GM18526 (cell line): ENCODE data around the gene BRMS1.

Experiments
- POLR2A ChIP-seq: IDR thresholded peaks from 3 replicates; pipeline ENCODE4 v1.6.1; 2011; ENCODE audit not compliant: insufficient read length; ENCODE audit errors: extremely low read depth

Gene BRMS1

DNA sequence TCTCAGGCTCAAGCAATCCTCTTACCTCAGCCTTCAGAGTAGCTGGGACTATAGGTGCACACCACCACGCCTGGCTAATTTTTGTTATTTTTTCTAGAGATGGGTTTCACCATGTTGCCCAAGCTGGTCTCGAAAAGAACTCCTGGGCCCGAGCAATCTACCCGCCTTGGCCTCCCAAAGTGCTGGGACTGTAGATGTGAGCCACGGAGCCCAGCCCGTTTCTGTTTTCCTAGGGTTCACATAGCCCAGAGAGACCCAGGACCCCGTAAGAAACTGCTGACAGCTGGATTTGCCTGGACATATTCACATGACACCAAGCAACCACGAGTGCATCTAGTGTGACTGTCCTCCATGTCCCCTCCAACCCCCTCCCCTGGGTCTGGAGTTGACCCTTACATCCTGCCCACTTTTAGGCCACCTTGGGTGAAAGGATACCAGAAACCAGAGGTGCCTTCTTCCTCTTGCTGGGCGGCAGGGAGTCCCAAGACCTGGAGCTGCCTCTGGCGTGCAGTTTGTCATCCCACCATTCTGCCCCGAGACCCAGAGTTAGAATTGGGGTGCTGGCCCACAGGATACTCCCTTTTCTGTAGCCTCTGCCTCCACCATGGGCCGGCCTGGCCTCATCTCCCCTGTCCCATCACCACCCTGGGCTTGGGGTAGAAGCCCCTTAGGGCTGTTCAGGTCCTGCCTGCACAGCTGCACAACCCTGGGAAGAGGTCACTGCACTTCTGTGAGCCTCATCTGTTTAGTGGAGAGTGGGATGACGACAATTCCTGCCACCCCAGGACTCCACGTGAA, 5.0 kb downstream of the BRMS1 start:
- TF ChIP-seq POLR2A, result no peak

DNA sequence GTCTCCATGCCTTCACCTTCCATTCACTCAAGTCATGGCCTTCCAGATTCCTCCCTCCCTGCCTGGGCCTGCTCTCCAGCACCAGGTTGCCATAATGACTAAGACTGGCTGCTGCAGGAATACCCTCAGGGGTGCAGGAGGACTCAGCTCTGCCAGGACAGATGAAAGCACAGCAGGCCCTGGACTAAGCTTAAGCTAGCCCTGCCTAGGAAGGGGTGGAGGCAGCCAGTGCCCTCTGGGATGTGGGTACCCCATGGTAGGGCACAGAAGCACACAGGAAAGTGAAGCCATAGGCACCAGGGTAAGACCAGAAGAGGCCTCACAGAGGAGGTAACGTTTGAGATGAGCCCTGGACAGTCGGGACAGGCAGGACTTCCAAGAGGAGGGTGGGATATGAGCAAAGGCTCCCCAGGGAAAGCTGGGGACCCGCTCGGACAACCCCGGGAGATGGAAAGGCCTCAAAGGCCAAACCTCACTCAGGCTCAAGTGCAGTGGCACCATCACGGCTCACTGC, 5.7 kb downstream of the BRMS1 start:
- TF ChIP-seq POLR2A, result no peak

DNA sequence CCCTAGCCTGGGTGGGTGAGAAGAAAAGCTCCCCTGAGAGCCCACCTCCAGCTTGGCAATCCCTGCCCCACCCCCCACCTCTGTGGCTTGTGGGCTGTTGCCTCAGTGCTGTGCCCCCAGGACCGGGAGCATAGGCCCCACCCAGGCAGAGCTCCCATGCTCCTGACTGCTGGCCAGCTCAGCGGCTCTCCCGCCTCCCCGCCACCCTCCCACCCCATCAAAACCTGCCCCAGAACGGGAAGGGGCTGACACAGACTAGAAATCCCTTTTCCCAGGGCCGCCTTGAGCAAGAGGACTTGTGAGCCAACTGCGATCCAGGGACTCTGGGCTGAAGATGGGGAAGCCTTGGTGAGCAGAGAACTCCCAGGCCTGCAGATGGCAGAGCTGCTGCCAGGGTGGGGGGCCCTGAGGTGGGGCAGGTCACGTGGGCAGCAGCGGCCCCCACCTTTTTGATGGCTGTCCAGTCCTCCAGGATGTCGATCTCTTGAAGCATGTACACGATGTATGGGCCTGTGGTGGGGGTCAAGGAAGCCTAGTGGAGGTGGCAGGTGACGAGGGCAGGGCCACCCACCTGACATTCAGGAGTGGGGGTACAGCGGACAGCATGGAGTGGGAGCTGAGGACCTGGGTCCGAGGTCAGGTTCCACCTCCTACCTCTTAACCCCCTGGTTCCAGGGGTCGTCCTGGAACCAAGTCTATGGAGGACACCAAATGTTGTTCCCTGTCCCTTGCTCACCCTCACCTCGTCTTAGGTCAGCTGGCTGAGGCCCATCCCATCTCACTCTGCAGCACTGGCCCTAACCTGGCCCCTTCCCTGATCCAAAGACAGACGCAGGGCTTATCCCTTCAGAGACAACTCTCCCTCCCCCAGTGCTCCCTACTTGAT, 6.4 kb downstream of the BRMS1 start:
- no peak for TF ChIP-seq POLR2A

DNA sequence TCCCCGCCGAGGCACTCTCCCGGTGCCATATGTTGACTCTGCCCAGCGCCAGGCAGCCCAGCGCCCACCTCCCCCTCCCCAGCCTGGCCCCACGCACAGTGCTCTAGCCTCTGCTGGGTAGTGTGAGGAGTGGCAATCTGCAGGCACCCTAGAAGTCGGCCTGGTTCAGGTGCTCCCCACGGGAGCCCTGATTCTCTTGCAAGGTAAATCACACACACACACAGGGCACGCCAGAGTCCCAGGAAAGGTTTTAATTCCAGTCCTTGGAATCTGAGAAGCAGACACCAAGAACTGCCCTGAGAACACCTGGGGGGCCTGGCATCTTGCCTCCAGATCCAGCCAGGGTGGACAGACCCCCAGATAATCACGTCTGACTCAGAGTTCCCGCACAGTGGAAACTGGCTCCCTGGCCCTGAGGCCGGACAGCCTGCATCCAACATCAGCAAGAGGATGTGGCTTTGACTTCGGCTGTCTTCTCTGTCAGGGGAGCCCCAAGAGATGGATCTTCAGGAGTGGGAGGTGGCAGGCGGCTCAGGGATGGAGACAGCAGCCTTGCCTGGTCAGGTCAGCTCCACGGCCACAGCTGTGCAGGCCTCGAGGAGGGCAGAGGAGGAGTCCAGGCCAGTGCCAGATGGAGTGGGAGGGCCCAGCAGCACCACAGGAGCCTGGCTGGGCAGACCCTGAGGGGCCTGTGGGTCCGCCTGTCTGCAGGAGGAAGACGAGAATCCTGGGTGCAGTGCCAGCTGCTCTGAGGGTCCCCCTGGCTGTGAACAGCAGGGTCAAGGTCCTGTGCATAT, 7.6 kb downstream of the BRMS1 start:
- no peak for TF ChIP-seq POLR2A

DNA sequence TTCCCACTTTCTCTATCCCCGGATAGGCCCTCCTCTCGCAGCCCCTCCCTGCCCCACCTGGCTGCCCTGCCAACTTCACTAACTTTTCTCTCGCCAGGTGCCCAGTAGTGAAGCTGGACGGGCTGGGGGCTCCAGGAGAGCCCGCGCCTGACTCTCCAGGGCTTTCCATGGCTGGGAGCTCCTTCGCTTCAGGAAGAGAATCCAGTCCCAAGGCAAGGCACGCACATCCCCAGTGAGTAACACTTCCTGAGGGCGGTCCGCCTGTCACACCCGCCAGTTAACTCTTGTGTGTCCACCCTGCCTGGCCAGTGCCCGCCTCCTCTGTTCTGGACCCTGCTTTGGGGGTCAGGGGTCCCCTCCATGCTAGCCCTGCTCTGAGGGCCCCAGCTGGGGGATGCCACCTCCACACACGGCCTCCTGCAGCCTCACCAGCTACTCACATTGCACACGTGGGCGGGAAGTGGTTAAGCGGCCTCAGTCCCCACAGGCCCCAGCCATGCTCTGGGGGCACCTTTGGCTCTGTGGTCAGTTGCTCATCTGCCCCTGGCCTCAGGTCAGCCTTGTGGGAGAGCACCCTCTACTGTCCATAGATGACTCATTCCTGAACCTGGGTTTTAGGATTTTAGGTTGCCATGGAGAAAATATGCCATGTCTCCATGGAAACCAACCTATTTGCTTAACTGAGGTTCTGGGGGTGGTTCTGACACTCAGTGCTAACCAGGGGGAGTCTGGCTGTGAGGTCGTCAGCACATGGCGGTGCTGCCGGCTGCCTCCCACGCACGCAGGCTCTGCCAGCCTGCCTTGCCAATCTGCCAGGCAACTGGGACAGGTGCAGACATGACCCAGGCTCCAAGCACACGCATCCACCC, 8.4 kb downstream of the BRMS1 start, which contains the start of gene RIN1:
RIN1 (minus strand) TSS at position 201 of the 869 bp plus-strand sequence; CDS start at position 169, 32 bp downstream.
- no peak for TF ChIP-seq POLR2A

DNA sequence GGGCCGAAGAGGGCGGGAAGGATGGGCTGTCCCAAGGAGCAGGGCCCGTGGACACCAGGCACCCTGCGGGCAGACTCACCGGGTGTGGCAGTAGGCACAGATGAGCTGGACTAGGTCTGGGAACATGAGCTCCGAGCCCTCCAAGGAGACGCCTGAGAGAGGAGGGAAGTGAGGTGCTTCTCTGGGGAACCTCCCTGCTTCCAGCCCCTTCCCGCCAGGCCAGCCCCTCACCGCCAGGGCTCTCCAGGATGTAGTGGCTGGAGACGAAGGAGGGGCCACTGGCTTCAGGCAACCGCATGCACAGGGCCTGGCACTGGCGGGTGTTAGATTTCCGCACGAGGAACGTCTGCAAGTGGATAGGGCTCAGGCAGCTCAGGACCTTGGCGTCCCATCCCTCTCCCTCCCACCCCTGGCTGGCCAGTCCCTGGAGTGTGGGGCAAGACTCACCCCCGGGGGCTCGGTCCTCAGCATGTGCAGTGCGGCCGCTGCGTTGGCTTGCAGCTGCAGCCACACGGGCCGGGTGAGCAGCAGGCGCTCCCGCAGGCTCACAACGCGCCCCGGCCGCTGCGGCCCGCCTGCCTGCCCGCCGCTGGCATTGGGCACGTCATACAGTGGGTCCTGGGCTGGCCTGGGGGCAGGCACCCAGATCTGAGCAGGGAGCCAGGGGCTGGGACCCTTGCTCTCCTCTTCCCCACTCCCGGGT, 9.2 kb downstream of the BRMS1 start:
- no peak for TF ChIP-seq POLR2A

DNA sequence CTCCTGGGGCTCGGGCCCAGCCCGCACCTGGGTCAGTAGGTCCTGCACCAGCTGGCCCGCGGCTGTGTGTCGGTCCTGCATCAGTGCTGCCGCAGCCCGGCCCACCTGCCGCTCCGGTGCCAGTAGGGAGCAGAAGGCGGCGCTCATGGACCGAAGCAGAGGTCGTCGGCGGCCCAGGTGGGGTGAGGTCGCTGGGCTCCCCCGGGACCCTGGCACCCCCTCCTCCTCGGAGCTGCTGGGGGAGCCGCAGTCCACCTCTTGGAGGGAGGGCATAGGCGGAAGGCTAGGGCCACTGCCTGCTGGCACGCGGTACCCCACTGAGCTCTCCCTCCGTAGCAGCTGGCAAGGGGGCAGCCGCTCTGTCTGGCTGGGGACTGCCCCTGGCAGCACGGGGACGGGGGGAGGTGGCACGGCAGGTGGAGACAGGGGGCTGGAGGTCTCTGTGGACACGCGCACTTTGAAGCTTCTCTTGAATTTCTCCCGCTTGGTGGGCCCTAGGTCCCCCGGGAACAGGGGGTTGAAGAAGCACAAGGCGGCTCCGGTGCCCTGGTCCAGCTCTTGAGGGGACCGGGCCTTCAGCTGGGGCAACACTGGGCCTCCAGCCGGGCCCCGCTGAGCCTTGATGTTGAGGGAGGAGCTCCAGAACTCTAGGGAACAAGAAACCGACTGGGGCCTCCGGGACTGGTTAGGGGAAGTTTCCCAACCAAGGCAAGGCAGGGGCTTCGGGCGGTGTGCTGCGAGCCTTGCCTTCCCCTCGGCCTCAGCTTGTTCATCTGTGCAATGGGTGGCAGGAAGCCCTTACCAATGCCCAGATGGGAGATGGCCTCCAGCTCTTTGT, 10.1 kb downstream of the BRMS1 start:
- no peak for TF ChIP-seq POLR2A

DNA sequence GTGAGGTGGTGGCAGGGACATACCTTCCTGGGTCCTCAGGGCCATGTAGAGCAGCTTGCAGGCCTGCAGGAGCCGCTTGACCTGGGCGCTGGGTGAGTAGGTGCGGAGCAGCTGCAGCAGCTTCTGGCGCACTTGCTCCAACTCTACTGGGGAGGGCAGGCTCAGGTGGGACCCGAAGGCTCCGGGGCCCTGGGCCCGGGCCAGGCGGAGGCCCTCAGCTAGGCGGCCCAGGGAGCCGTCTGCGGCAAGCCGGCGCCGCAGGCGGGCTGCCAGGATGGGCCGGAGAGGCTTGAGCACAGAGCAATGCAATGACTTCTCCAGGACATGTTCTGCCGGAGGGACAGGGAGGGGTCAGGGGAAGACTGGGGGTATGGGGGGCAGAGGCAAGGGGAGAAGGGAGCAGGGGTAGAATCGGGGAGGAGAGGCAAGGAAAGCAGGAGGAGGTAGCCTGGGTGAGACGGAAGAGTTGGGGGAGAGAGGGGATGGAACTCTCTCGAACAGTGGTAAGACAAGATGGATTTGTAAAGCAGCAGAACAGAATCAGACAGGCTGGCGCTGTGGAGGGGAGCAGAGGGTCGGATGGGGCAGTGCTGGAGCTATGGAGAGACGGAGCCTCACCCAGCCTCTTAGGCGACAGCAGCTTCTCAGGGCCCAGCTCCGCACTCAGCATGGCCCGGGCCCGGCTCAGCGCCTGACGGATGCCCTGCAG, 10.9 kb downstream of the BRMS1 start:
- no peak for TF ChIP-seq POLR2A

DNA sequence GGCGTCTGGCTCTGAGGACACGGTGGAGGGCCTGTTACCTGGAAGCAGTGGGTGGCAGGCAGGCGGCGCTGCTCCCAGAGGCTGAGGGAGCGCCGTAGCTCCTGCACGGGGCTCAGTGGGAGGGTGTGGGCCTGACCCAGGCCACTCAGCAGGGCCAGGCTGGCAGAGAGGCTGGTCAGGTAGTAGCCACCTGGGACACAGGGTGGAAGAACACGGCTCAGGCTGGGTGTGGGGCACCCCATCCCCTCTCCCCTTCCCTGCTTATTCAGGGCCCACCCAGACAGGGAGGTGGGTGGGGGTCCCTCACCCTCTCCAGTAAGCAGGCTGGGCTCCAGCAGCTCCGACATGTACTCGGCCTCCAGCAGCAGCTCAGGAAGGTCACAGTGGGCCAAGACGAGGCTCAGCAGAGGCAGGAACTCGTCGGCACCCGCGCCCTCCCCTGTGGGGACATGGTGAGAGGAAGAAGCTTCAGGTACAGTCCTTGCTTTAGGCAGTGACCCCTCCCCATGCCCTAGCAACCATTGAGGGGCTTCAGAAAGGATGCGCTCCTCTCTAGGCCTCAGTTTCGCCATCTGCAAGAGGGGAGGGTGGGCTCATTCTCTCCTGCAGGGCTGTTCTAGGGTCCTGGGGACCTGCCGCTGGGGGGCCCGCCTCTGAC, 11.6 kb downstream of the BRMS1 start:
- no peak for TF ChIP-seq POLR2A

DNA sequence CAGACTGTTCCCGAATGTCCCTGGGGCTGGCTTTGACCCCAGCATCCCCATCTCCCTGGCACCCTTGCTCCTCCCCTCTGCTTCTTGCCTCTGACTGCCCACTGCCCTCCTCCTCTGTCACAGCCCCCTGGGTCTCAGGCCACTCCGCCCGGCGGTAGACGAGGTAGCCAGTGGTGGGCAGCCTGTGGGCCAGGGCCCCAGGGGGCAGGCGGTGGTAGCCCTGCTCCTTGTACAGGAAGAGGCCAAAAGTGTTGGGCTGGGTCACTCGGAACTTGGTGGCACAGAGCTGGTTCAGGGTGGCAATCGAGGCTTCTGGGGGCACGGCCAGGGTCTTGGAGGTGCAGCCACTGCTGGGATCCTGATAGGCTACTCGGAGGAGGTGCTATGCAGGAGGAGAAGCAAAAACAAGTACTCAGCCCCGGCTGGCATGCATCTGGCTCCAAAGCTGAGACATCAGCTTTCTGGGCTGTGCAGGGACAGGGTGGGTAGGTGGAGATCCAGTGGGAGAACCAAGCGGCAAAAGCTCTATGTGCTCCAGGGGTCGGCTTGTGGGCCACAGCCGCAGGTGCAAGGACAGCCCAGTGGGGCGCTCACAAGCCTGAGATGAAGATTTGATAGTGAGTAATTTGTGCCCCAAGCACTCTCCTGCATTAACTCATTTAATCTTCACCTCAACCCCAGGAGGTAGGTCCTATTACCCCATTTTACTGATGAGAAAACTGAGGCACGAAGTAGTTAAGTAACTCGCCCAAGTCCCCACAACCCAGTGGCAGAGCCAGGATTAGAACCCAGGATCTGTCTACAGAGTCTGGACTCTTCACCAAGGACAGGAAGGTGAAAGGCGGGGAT, 12.3 kb downstream of the BRMS1 start:
- no peak for TF ChIP-seq POLR2A
